Measurements from ENCODE around the gene TSPAN12.
A peak's percentile ranks its signal among the peaks of the same experiment; 100 is the strongest.
"Not testable (repeated sequence)": the region's sequence is repeated elsewhere in the genome, so short reads cannot be mapped to it uniquely, and the experiment has no call there.

Gene TSPAN12

GRCh38 chr7:120806669-120807068 is 51.3 kb downstream of the TSPAN12 start:
- no peak for DNase-seq (ENCODE audit: low read depth in 2 of 2, low spot score in 1 of 2)

GRCh38 chr7:120805636-120806388 is 52.1 kb downstream of the TSPAN12 start:
- DNase-seq (ENCODE audit: low read depth in 2 of 2, low spot score in 1 of 2), result peak in 1 of 2 donors; percentile 20

DNA sequence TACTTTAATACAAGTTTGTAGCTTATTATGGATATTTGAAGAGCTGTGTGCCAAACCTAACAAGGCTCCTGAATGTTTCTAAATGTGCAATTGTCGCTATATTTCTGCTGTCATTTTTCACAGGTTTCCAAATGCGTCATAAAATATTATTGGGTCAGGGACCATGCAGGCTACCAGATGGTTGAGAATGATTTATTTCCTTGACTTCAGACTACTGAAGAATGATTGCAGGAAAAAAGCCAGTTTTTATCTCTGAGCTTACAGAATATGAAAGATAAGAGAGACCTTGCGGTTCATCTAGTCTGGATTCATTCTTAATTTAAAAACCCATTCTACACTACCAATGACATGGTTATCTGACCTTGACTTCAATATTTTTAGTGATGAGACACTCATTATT is 55.2 kb downstream of the TSPAN12 start:
- no peak for DNase-seq (ENCODE audit: low read depth in 2 of 2, low spot score in 1 of 2)

- no peak for DNase-seq (ENCODE audit: low read depth in 2 of 2, low spot score in 1 of 2)
Observed at GRCh38 chr7:120799813-120800475, 58.0 kb downstream of the TSPAN12 start.

- DNase-seq (ENCODE audit: low read depth in 2 of 2, low spot score in 1 of 2), result no peak
Observed at GRCh38 chr7:120799147-120799546, 58.8 kb downstream of the TSPAN12 start.

GRCh38 chr7:120797026-120797645 is 60.8 kb downstream of the TSPAN12 start:
- DNase-seq (ENCODE audit: low read depth in 2 of 2, low spot score in 1 of 2), result no peak

GRCh38 chr7:120794106-120794729 is 63.7 kb downstream of the TSPAN12 start:
- no peak for DNase-seq (ENCODE audit: low read depth in 2 of 2, low spot score in 1 of 2)

DNA sequence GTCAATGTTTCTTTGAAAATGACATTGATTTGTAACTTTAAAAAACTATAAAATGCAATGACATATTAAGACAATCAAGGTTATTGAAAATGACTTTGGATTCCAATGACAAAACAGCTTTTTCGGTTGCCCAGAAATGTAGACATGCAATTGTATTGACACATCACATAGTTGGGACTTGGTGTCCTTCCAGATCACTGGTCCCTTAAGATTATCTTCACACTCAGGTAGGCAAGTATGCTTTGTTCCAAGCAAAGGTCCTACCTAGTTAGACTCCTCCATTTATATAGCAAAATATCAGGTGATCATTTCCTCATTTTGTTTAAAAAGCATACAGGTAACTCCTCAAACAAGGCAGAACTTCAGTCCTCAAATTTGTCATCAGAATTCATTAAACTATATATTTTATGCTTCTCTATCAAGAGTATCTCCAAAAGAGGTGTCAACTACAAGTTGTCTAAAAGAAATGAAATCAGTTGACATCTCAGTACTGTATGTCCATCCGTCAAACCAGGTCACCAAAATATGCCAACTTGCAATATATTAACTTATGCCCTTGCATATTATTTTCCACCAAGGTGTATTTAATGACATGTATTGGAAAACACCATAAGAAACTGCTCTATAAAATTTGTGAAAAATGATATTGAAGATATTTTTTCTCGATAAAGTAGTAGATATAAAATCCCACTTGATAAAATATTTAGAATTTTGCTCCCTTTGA is 64.6 kb downstream of the TSPAN12 start:
- DNase-seq (ENCODE audit: low read depth in 2 of 2, low spot score in 1 of 2), result no peak

- DNase-seq (ENCODE audit: low read depth in 2 of 2, low spot score in 1 of 2), result no peak
Observed at GRCh38 chr7:120792861-120793130, 65.1 kb downstream of the TSPAN12 start.

GRCh38 chr7:120792091-120792860 is 65.7 kb downstream of the TSPAN12 start:
- peak; percentile 8 to 24 for DNase-seq (ENCODE audit: low read depth in 2 of 2, low spot score in 1 of 2)

GRCh38 chr7:120785095-120785494 is 72.8 kb downstream of the TSPAN12 start:
- DNase-seq (ENCODE audit: low read depth in 2 of 2, low spot score in 1 of 2), result no peak

- no peak for DNase-seq (ENCODE audit: low read depth in 2 of 2, low spot score in 1 of 2)
Observed at GRCh38 chr7:120783721-120784120, 74.2 kb downstream of the TSPAN12 start.

- DNase-seq (ENCODE audit: low read depth in 2 of 2, low spot score in 1 of 2), result no peak
Observed at GRCh38 chr7:120783273-120783672, 74.7 kb downstream of the TSPAN12 start.

DNA sequence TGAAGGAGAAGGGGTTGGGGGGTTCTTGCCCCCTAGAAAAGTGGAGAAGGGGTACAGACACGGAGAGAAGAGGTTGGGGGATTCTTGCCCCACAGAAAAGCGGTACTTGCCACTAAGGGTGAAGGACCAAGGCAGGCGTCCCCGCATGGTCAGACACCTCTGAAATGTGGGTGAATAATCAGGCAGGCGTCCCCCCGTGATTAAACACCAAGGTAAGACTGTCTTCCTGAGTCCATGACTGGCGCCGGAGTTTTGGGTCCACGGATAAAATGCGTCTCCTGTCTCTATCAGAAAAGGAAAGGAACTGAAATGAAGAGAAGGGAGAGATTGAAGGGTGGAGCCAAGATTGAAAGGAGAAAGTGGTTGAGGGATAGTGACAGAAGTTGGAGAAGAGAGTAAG is 76.0 kb downstream of the TSPAN12 start:
- not testable (repeated sequence) for DNase-seq (ENCODE audit: low read depth in 2 of 2, low spot score in 1 of 2)

DNA sequence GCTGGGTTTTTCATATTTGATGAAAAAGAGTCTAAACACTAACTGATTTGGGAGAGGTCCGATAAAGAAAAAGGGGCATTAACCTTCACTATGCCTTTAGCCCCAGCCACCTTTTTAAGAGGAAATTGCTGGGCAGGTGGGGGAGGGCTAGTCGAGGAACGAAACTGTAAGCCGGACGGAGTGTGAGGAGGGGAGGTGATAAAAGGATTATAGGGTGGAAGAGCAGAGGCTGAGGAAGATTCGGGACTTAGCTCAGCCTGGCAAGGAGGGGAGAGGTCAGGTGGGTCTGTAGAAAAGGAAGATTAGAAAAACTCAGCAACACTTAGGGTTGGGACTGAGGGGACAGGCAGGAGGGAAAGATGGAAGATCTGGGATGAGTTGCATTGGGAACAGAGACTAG is 77.0 kb downstream of the TSPAN12 start:
- no peak for DNase-seq (ENCODE audit: low read depth in 2 of 2, low spot score in 1 of 2)

GRCh38 chr7:120780451-120780850 is 77.5 kb downstream of the TSPAN12 start:
- not testable (repeated sequence) for DNase-seq (ENCODE audit: low read depth in 2 of 2, low spot score in 1 of 2)

GRCh38 chr7:120779078-120779477 is 78.9 kb downstream of the TSPAN12 start:
- DNase-seq (ENCODE audit: low read depth in 2 of 2, low spot score in 1 of 2), result not testable (repeated sequence)

DNA sequence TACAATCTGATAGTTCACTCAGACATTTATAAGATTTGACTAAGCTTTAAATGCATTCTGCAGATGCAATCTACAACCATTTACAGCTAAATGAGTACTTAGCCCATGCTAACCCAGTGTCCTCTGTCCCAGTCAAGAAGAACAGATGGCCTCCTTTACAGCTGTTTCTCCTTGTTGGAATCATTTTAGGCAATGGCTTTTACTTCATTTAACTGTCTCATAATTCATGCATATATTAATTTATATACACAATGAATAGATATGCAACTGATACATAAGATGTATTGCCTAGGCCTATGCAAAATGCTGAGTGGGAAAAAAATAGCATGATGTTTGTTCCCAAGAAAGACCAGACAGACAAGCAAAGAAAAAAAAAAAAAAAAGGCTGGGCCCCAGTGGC is 82.2 kb downstream of the TSPAN12 start:
- DNase-seq (ENCODE audit: low read depth in 2 of 2, low spot score in 1 of 2), result no peak

GRCh38 chr7:120774481-120774880 is 83.5 kb downstream of the TSPAN12 start:
- DNase-seq (ENCODE audit: low read depth in 2 of 2, low spot score in 1 of 2), result no peak

DNA sequence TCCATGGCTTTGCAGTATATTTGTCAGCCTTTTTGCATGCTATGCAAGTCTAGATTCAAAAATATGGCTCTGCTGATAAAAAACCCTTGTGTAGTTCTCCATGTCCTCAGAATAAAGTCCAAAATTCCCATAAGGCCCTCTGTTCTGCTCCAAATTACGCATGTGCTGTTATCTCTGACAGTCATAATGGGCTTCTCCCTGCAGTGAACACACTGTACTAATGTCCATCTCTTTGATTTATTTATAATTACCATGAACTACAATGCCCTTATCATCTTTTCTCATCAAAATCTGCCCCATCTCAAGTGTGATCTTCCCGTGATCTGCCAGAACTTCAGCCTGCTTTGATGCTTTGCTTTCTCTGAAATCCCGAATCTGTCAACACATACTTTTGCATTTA is 87.7 kb downstream of the TSPAN12 start:
- no peak for DNase-seq (ENCODE audit: low read depth in 2 of 2, low spot score in 1 of 2)

- DNase-seq (ENCODE audit: low read depth in 2 of 2, low spot score in 1 of 2), result no peak
Observed at GRCh38 chr7:120760851-120761250, 97.1 kb downstream of the TSPAN12 start.
